GM10266 (cell line): ENCODE measurements around the gene ENPP7.

Experiments used
- DNase-seq: peaks from one replicate; pipeline ENCODE4 v3.0.0; 2012; ENCODE audit errors: extremely low spot score
- CTCF ChIP-seq: IDR thresholded peaks from 2 replicates; pipeline ENCODE4 v1.5.1; 2012; ENCODE audit warnings: mild to moderate bottlenecking, low read depth; ENCODE audit not compliant: control insufficient read depth, insufficient read depth; ENCODE audit errors: missing control alignments

The ENPP7 gene

GRCh38 chr17:79739148-79740062 is 8.7 kb downstream of the ENPP7 start:
- TF ChIP-seq CTCF = no peak
- DNase-seq = no peak

- no peak for TF ChIP-seq CTCF
- no peak for DNase-seq
Observed at GRCh38 chr17:79740413-79740812, 9.7 kb downstream of the ENPP7 start.

DNA sequence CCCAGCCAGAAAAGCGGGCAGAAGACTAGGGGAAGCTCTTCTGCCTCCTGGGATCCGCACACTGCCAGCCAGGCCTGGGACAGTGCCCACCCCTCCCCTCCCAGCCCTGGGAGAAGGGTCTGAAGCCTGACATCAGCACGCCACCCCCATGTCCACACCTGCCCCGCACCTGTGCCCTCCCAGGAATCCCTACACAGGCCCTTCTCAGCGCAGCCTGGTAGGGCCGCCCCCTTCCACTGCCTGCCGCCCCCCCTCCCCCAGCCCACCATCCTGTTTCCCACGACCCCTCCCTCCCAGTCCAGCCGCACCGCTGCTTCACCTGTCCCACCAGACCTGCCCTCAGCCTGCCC is 10.6 kb downstream of the ENPP7 start:
- DNase-seq = no peak
- TF ChIP-seq CTCF = no peak

DNA sequence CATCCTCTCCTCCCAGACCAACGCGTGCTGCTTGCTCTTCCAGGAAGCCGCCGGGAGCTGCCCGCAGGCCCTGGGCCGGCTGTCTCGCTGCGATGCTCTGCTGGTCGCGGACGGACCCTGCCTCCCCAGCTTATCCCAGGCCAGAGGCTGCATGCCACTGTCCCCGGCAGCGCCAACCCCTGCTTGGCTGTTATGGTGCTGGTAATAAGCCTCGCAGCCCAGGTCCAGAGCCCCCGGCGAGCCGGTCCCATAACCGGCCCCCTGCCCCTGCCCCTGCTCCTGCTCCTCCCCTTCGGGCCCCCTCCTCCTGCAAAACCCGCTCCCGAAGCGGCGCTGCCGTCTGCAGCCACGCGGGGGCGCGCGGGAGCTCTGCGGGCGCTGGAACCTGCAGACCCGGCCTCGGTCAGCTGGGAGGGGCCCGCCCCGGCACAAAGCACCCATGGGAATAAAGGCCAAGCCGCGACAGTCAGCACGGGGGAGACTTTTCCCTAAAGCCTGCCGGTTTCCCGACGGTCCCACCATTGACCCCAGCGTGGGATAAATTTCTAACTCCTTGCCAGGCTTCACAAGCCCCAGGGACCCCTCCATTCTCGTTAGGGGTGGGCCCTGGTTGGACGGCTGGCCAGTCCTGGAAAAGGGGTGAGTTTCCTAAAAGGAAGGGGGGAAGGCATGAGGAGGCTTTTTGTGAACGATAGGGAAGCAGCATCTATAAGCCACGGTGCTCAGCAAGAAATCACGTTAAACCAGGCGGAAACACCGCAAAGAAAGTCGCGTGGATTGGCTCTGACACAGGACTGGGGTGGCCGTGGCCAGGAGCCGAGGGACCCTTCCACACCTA is 11.2 kb downstream of the ENPP7 start:
- peak; percentile 82 for DNase-seq
- peak; percentile 97 for TF ChIP-seq CTCF

GRCh38 chr17:79742589-79742918 is 11.8 kb downstream of the ENPP7 start:
- no peak for DNase-seq
- TF ChIP-seq CTCF = no peak

DNA sequence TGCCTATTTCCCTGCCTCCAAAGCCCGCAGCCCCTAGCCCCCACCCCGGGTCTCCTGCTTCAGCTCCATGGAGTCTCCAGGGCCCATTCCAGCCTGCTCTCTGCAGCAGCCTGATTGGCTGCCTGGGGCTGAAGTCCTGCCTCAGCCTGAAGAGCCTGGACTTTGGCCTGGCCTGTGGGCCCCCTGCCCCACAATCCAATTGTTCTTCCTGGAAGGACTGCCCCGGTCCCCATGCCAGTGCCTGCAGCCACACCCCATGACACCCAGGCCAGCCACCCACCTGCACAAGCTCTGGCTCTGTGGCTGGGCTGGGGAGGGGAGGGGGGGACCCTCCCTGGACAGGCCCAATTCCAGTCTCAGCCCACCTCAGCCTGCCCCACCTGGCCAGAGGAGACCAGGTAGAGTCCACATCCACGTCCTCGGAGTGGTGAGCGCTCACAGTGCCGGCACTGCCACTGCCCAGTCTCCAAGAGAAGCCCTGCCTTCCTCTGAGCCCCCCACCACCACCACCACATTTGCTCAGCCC is 12.3 kb downstream of the ENPP7 start:
- DNase-seq = no peak

More for the DNA sequence above, 12.3 kb downstream of the ENPP7 start:
- TF ChIP-seq CTCF = no peak
